Mesothelial cell of epicardium (in vitro differentiated cells): ENCODE results near the gene ITPR1. TPM values are rescaled to one million over a fixed set of nuclear protein-coding genes. Genes with fewer than 3 reads are reported as not detected.

ENCODE experiments used
- DNase-seq, 2 experiments: peaks; one replicate each; pipeline ENCODE4 v3.0.0; 2021; ENCODE audit warnings: low spot score in 2 of 2; ENCODE audit not compliant: unreplicated experiment in 2 of 2
- H3K27ac Mint-ChIP-seq: 2 replicates; pipeline ENCODE4 v1.8.0; 2021; ENCODE audit warnings: mixed read lengths
- H3K27me3 Mint-ChIP-seq: 2 replicates; pipeline ENCODE4 v1.8.0; 2021; ENCODE audit warnings: low read depth, mixed read lengths
- H3K36me3 Mint-ChIP-seq: 2 replicates; pipeline ENCODE4 v1.8.0; 2021; ENCODE audit warnings: mixed read lengths
- H3K4me1 Mint-ChIP-seq: 2 replicates; pipeline ENCODE4 v1.8.0; 2021; ENCODE audit warnings: mixed read lengths
- H3K4me3 Mint-ChIP-seq: 2 replicates; pipeline ENCODE4 v1.8.0; 2021; ENCODE audit warnings: mild to moderate bottlenecking, moderate library complexity, mixed read lengths
- H3K9me3 Mint-ChIP-seq: 2 replicates; pipeline ENCODE4 v1.8.0; 2021; ENCODE audit warnings: mixed read lengths
- total RNA-seq: library from RNA; stranded (reverse); gene quantifications from 3 replicates; pipeline ENCODE4 v1.2.1, GENCODE V29; 2021
- TF ChIP-seq, protein P1 (sequence below): fragments of 200-600 bp; sonication (generic); IDR thresholded peaks from one replicate; pipeline ENCODE4 v1.5.0; 2021; ENCODE audit warnings: antibody characterized with exemption; ENCODE audit not compliant: unreplicated experiment

ITPR1 gene
- total RNA-seq, 1 donor from 2014 or later: 21.3 TPM

- H3K4me1 Mint-ChIP-seq: peaks cover 30% of the 10 kb centered on the region
- no peak overlapping the region for H3K4me3 Mint-ChIP-seq
- no peaks in the 10 kb centered on the region for H3K27me3 Mint-ChIP-seq
- no peaks in the 10 kb centered on the region for H3K9me3 Mint-ChIP-seq
- H3K27ac Mint-ChIP-seq: no peak overlapping the region
- TF ChIP-seq, protein P1, sequence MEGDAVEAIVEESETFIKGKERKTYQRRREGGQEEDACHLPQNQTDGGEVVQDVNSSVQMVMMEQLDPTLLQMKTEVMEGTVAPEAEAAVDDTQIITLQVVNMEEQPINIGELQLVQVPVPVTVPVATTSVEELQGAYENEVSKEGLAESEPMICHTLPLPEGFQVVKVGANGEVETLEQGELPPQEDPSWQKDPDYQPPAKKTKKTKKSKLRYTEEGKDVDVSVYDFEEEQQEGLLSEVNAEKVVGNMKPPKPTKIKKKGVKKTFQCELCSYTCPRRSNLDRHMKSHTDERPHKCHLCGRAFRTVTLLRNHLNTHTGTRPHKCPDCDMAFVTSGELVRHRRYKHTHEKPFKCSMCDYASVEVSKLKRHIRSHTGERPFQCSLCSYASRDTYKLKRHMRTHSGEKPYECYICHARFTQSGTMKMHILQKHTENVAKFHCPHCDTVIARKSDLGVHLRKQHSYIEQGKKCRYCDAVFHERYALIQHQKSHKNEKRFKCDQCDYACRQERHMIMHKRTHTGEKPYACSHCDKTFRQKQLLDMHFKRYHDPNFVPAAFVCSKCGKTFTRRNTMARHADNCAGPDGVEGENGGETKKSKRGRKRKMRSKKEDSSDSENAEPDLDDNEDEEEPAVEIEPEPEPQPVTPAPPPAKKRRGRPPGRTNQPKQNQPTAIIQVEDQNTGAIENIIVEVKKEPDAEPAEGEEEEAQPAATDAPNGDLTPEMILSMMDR: peak; percentile 38
- H3K36me3 Mint-ChIP-seq: no peaks in the 10 kb centered on the region
- DNase-seq: no peak
Observed at GRCh38 chr3:4720316-4721075, 227.3 kb downstream of the ITPR1 start.

DNA sequence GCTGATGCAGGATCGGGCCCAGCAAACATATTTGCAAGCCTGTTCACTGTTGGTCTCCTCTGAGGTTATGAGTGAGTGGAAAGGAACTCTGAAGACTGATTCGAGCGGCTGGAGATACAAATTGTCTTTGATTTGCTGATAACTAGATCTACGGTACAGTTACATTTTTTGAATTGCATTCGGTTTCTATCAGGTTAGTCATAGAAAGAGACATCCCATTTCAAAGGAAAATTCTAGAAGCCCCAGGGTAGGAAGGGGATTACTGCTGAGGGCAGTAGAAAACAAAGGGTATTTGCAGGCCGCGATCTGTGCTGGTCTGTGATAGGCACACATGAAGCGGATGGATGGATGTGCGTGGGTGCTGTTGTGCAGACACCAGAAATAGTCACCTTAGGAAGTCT lies 228.4 kb downstream of the ITPR1 start:
- Mint-ChIP-seq H3K27me3 (no peaks in the 10 kb centered on the region), H3K9me3 (no peaks in the 10 kb centered on the region), H3K27ac (peak overlapping the region; percentile 47), H3K4me1 (peaks cover 30% of the 10 kb centered on the region), H3K36me3 (no peaks in the 10 kb centered on the region), H3K4me3 (no peak overlapping the region)
- TF ChIP-seq, protein P1: no peak
- DNase-seq: no peak

GRCh38 chr3:4722103-4722502 lies 229.0 kb downstream of the ITPR1 start:
- TF ChIP-seq, protein P1: no peak
- Mint-ChIP-seq H3K27ac (peak overlapping the region; percentile 47), H3K4me1 (peaks cover 30% of the 10 kb centered on the region), H3K9me3 (no peaks in the 10 kb centered on the region), H3K36me3 (no peaks in the 10 kb centered on the region), H3K27me3 (no peaks in the 10 kb centered on the region), H3K4me3 (no peak overlapping the region)
- DNase-seq: no peak

DNA sequence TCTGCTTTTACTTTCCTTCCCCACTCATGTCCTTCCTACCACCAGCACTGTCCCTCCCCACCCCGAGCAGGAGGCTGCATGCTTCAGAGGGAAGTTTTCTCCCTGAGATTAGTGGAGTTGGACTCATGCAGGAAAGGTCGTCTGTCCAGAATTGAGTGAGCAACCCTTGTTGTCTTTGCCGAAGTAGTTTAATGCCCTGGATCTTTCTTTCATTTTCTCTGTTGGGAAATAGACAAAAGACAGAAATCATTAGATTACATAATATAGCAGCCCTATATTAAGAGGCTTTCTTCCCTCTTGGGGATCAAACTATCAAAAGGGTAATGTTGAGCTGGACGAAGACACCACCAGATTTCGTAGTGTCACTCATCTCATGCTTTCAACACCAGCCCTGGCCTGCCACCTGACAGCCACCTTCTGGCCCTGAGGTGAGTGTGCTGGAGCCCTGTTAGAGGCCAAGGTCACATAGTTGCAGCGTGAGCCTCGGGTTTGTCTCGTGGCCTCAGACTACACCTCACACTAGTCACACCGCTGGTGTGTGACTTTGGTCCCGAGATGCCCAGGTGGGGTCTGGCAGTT lies 231.0 kb downstream of the ITPR1 start:
- Mint-ChIP-seq H3K4me1 (peaks cover 25% of the 10 kb centered on the region), H3K27ac (no peak overlapping the region)

GRCh38 chr3:4726549-4726948 lies 233.4 kb downstream of the ITPR1 start:
- no peak for DNase-seq
- Mint-ChIP-seq H3K36me3 (no peaks in the 10 kb centered on the region), H3K27ac (no peak overlapping the region), H3K9me3 (no peaks in the 10 kb centered on the region), H3K4me3 (no peak overlapping the region), H3K4me1 (peaks cover 17% of the 10 kb centered on the region), H3K27me3 (no peaks in the 10 kb centered on the region)
- TF ChIP-seq, protein P1: no peak

More for the DNA sequence above, 231.0 kb downstream of the ITPR1 start:
- no peaks in the 10 kb centered on the region for H3K36me3 Mint-ChIP-seq
- no peaks in the 10 kb centered on the region for H3K9me3 Mint-ChIP-seq
- DNase-seq: no peak
- H3K4me3 Mint-ChIP-seq: no peak overlapping the region
- TF ChIP-seq, protein P1: no peak
- H3K27me3 Mint-ChIP-seq: no peaks in the 10 kb centered on the region
